Renal cortical epithelial cell (primary cell): ENCODE measurements around the gene ELOVL5. TPM values are rescaled to one million over a fixed set of nuclear protein-coding genes. Genes with fewer than 3 reads are reported as not detected.
A peak's percentile ranks its signal among the peaks of the same experiment; 100 is the strongest.
"Not testable (repeated sequence)": the region's sequence is repeated elsewhere in the genome, so short reads cannot be mapped to it uniquely, and the experiment has no call there.

Experiments used
- DNase-seq: peaks from one replicate; pipeline ENCODE4 v3.0.0-alpha.2; 2011; ENCODE audit warnings: low read depth
- total RNA-seq: library from RNA; depleted of rRNA; stranded (reverse); fragments of >200 nt; gene quantifications from 2 replicates; pipeline ENCODE4 v1.2.3, GENCODE V29; 2014

Gene ELOVL5
- total RNA-seq: 68.9 and 92.8 TPM in 2 replicates

- peak; percentile 94 for DNase-seq
Measured at GRCh38 chr6:53348371-53349208, at the start of gene ELOVL5. Gene ELOVL5, minus strand, starts transcription at chr6:53348950. Its CDS starts 53,251 bp downstream, at chr6:53295699.

DNA sequence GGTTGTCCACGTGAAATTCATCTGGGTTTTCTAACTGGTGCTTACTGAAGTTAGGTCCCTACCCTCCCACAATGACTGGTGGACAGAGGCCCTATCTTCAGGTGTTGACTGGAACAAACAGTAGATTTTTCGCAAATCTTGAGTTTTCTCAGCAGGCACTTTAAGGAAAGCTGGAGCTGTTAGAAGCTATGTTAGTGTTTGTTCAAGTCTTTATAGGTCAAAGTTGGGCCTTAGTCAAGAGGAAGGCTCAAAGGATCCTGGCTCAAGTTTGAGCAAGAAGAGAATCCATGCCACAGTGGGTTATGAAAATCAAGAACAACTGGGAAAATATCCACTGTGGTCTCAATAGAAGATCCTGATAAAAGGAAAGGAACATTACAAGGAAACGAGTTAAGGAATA, 48.5 kb upstream of the ELOVL5 start:
- no peak for DNase-seq

DNA sequence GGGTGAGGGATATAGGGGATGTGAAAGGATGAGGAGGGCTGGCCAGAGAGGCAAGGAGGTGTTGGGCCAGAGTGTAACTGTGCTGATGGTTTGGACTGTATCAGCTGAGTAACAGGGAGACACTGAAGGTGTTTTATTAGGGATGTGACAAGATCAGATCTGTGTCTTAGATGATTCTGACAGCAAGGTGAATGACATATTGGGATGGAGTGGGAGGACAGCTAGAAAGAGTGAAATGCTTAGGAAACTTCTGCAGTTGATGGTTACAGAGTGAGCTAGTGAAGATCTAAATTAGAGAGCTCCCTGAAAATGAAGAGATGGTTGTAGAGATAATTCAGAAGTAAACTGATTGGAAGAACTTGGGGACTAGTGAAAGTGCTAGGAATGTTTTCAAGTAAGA, 47.2 kb upstream of the ELOVL5 start:
- no peak for DNase-seq

- DNase-seq: no peak
Measured at GRCh38 chr6:53394704-53395103, 46.0 kb upstream of the ELOVL5 start.

GRCh38 chr6:53391170-53391569, 42.4 kb upstream of the ELOVL5 start:
- DNase-seq: no peak

DNA sequence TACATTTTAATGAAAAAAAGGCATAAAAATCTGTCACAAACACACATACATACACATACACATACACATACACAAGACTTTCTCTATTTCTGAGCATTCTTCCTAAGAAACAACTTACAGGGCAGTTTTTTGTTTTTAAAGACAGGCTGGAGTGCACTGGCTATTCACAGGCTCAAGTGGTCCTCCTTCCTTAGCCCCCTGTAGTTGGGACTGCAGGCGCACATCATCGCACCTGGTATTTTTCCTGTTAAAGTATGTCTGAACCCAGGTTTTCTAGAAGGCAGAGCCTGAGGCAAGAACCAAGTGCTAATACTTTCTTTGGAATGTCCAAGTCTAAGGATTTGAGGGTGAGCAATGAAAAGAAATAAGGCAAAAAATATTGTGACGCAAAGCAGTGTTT, 41.3 kb upstream of the ELOVL5 start:
- no peak for DNase-seq

DNA sequence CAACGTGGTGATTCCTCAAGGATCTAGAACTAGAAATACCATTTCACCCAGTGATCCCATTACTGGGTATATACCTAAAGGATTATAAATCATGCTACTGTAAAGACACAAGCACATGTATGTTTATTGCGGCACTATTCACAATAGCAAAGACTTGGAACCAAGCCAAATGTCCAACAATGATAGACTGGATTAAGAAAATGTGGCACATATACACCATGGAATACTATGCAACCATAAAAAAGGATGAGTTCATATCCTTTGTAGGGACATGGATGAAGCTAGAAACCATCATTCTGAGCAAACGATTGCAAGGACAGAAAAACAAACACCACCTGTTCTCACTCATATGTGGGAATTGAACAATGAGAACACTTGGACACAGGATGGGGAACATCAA, 39.9 kb upstream of the ELOVL5 start:
- not testable (repeated sequence) for DNase-seq

GRCh38 chr6:53382421-53382820, 33.7 kb upstream of the ELOVL5 start:
- no peak for DNase-seq

- DNase-seq: peak; percentile 19
Measured at GRCh38 chr6:53378208-53378607, 29.5 kb upstream of the ELOVL5 start.

- no peak for DNase-seq
Measured at GRCh38 chr6:53377793-53378192, 29.0 kb upstream of the ELOVL5 start.

DNA sequence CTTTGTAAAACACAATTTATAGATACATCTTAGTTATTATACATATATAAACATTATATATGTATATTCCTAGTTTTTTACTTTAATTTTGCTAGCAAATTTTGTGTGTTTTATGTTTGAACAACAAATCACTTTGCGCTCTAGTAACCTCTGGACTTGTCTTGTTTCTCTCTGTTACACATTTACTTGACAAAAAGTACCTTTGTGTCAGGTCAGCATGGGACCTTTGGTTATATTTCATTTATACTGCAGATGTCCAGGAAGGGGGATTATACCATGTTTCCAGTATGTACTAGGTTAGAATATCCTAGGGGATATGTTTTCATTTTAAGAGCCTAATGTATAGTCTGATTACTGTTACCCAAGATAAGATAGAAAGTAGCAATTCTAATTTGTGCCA, 28.5 kb upstream of the ELOVL5 start:
- peak; percentile 23 for DNase-seq

GRCh38 chr6:53376661-53377226, 28.0 kb upstream of the ELOVL5 start:
- no peak for DNase-seq

DNA sequence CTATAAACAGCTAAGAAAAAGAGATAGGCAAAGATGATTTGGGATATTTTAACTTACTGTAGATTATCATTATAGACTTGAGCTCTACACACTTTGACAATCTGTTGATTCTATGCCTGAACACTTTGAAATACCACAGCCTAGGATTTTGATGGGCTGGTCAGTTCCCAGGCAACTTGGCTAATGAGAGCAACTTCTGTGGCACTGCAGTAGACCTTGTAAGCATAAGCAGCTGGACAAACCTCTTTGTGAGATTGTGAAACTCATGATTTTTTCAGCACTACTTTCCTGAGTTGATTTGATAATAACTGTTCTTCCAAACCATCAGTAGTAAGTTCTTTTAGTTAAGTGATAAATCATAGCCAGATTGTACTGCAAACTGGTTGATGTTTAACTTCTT, 27.1 kb upstream of the ELOVL5 start:
- peak; percentile 72 for DNase-seq

GRCh38 chr6:53373638-53374037, 24.9 kb upstream of the ELOVL5 start:
- peak; percentile 43 for DNase-seq

DNA sequence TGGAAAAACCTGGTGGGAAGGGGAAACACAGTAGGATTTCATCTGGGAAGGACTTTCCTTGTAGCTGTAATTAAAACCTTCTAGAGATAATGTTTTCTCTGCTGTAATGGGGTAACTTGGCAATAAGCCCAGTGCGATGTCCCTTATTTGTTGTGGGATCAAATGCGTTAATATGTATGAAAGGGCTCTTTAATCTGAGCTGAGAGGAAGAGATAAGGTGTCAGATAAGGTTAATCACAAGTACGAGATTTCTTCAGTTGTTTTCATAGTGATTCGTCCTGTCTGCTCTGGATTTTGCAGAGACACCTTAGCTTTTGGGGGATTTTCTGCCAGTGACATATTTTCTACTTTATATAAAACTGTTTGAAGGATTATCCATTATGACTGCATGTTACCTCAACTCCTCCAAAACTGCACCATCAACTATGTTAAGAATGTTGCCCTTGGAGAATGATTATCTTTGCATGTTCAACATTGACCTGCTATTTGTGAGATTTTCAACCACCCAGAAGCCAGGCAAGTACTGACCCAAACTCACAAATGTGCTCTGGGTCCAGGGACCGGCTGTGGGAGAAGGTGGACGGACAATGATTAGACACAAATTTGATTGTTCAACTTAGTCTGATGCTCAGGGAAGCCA, 21.2 kb upstream of the ELOVL5 start:
- peak; percentile 61 for DNase-seq

DNA sequence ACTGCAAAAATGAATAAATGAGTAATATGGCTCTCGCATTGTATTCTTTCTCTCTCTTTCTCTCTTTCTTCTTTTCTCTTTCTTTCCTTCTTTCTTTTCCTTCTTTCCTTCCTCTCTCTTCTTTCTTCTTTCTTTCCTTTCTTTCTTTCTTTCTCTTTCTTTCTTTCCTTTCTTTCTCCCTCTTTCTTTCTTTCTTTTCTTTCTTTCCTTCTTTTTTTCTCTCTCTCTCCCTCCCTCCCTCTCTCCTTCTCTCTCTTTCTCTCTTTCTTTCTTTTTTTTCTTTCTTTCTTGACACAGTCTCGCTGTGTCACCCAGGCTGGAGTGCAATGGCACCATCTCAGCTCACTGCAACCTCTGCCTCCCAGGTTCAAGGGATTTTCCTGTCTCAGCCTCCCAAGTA, 20.3 kb upstream of the ELOVL5 start:
- no peak for DNase-seq

DNA sequence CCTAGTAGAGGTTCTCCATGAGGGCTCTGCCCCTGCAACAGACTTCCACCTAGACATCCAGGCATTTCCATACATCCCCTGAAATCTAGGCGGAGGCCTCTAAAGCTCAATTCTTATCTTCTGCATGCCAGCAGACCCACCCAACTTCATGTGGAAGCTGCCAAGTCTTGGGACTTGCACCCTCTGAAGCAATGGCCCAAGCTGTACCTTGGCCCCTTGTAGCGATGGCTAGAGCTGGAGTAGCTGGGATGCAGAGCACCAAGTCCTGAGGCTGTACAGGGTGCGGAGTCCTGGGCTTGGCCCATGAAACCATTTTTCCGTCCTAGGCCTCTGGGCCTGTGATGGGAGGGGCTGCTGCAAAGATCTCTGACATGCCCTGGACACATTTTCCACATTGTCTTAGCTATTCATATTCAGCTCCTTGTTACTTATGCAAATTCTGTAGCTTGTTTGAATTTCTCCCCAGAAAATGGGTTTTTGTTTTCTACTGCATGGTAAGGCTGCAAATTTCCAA, 17.4 kb upstream of the ELOVL5 start:
- DNase-seq: no peak

- DNase-seq: no peak
Measured at GRCh38 chr6:53363341-53364079, 14.8 kb upstream of the ELOVL5 start.

- DNase-seq: peak; percentile 93
Measured at GRCh38 chr6:53361549-53362031, 12.8 kb upstream of the ELOVL5 start.

GRCh38 chr6:53360093-53360912, 11.6 kb upstream of the ELOVL5 start:
- DNase-seq: peak; percentile 25

- DNase-seq: no peak
Measured at GRCh38 chr6:53359843-53360092, 11.0 kb upstream of the ELOVL5 start.
